Breast epithelium (tissue), 3 donors: ENCODE results near the gene STRIP1.

ENCODE experiments used
- POLR2A ChIP-seq: fragments of 450-650 bp; IDR thresholded peaks from one replicate; pipeline ENCODE4 v1.6.1; 2016; ENCODE audit warnings: antibody characterized with exemption, mild to moderate bottlenecking, moderate library complexity
- POLR2AphosphoS5 ChIP-seq, 3 donors: sonication (generic); formaldehyde crosslinking; IDR thresholded peaks; one replicate each; pipeline ENCODE4 v1.6.1; 2017; ENCODE audit warnings: antibody characterized with exemption in 3 of 3
- TF ChIP-seq, protein P1 (sequence below), 3 donors: fragments of 450-650 bp; IDR thresholded peaks; one replicate each; pipeline ENCODE4 v1.5.1; 2016 to 2017; ENCODE audit warnings: antibody characterized with exemption in 3 of 3, mild to moderate bottlenecking in 3 of 3, moderate library complexity in 3 of 3

DNA sequence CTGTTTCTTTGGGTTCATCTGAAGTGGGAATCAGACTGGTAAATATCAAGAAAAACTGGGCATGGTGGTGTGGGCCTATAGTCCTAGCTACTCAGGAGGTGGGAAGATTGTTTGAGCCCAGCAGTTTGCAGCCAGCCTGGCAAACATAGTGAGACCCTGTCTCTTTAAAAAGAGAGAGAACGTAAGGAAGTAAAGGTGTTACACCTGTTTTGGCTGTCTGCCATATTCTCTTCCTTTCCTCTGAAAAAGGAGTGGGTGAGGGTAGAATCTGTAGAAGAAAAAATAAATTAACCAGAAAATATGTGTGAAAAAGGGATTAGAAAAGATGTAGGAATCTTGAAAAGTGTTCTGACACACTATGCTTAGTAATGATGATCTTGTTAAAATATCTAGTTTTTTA, 29.8 kb upstream of the STRIP1 start:
- TF ChIP-seq, protein P1, sequence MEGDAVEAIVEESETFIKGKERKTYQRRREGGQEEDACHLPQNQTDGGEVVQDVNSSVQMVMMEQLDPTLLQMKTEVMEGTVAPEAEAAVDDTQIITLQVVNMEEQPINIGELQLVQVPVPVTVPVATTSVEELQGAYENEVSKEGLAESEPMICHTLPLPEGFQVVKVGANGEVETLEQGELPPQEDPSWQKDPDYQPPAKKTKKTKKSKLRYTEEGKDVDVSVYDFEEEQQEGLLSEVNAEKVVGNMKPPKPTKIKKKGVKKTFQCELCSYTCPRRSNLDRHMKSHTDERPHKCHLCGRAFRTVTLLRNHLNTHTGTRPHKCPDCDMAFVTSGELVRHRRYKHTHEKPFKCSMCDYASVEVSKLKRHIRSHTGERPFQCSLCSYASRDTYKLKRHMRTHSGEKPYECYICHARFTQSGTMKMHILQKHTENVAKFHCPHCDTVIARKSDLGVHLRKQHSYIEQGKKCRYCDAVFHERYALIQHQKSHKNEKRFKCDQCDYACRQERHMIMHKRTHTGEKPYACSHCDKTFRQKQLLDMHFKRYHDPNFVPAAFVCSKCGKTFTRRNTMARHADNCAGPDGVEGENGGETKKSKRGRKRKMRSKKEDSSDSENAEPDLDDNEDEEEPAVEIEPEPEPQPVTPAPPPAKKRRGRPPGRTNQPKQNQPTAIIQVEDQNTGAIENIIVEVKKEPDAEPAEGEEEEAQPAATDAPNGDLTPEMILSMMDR (IDR thresholded peaks at IDR 0.05): no peak
- TF ChIP-seq POLR2AphosphoS5 (IDR thresholded peaks at IDR 0.05): no peak
- no peak for TF ChIP-seq POLR2A
